Left renal pelvis (tissue), 4 donors: ENCODE results near the gene RTCA. TPM values are rescaled to one million over a fixed set of nuclear protein-coding genes. Genes with fewer than 3 reads are reported as not detected.
"Not testable (repeated sequence)": the region's sequence is repeated elsewhere in the genome, so short reads cannot be mapped to it uniquely, and the experiment has no call there.

Experiments
- DNase-seq, 4 donors: peaks; one replicate each; pipeline ENCODE4 v3.0.0-alpha.2; 2013; ENCODE audit warnings: low read depth in 4 of 4, low spot score in 3 of 4
- polyA plus RNA-seq, 4 donors: library from polyadenylated mRNA; unstranded; fragments of 120-200 nt; gene quantifications; one replicate each; pipeline ENCODE4 v1.2.1, GENCODE V29; 2013; ENCODE audit not compliant: insufficient read length in 4 of 4

RTCA gene
- polyA plus RNA-seq, 4 donors: 22.6 to 37.4 (median 33.8) TPM

DNA sequence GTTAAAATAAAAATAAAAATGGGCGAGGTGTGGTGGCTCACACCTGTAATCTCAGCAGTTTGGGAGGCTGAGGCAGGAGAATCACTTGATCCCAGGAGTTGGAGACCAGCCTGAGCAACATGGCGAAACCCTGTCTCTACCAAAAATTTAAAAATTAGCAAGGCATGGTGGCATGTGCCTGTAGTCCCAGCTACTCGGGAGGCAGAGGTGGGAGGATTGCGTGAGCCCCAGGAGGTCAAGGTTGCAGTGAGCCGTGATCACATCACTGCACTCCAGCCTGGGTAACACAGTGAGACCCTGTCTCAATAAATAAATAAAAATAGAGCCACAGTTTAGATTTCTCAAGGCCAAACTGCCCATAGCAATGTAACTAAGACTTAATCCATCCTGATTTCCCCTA, 9.7 kb upstream of the RTCA start:
- not testable (repeated sequence) for DNase-seq

GRCh38 chr1:100258427-100258826, 7.6 kb upstream of the RTCA start:
- not testable (repeated sequence) for DNase-seq

- no peak for DNase-seq
Measured at GRCh38 chr1:100261686-100262085, 4.3 kb upstream of the RTCA start.

DNA sequence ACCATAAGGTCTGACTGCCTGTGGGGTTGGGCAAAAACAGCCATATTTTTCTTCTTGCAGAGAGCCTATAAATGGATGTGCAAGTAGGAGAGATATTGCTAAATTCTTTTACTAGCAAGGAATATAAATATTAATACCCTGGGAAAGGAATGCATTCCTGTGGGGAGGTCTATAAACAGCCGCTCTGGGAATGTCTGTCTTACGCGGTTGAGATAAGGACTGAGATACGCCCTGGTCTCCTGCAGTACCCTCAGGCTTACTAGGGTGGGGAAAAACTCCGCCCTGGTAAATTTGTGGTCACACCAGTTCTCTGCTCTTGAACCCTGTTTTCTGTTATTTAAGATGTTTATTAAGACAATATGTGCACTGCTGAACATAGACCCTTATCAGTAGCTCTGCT, 1.9 kb upstream of the RTCA start:
- DNase-seq: not testable (repeated sequence)

DNA sequence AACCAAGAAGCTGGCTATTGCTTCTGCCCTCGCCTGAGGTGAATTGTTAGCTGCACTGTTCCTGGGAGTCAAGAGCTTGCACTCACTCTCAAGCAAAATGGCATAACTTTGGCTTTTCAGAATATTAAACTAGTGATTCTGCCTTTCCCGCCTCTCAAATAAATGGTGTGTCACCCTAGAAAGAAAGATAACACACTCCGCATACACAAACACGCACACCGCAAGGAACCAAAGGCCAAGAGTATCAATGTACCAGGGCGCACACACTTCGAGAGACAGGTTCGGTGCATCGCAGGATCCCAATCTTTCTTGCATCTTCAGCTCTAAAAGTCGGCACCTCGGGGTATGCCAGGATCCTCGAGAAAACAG, 470 bp upstream of the RTCA start:
- DNase-seq: peak in 3 of 4 donors; percentile 0 to 14 (median 10)

DNA sequence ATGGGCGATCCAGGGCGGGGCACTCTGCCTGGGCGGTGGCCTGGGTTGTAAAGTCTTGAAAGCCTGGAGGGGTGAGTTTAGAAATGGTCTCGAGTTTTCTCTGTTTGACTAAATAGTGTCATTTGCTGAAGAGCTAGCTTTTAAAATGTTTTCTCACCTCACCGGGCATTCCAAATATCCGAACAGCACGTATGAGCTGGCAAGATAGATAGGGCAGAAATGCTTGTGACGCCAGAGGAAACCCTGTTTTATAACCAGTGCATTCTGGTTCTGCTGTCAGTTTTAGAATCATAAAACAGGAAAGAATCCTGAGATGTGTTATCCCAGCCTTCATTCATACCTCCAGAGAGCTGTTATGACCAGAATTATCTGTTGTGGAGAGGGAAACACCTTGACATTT, 725 bp downstream of the RTCA start:
- DNase-seq: peak in 1 of 4 donors; percentile 3

- DNase-seq: no peak
Measured at GRCh38 chr1:100267284-100267683, 1.3 kb downstream of the RTCA start.

GRCh38 chr1:100268202-100268601, 2.2 kb downstream of the RTCA start:
- no peak for DNase-seq

DNA sequence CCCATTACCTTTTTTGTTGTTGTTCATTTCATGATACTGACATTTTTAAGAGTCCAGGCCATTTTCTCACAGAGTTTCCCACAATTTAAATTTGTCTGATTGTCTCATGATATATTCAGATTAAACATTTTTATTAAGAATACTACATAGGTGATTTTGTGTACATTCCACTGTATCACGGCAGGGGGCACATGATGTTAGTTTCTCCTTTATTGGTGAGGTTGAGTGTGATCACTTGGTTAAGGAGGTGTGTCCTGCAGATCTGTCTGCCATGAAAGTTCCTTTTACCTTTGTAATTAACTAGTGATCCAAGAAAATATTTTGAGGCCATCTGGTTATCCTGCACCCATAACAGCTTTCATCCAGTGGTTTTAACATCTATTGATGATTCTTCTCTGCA, 11.8 kb downstream of the RTCA start:
- DNase-seq: no peak

DNA sequence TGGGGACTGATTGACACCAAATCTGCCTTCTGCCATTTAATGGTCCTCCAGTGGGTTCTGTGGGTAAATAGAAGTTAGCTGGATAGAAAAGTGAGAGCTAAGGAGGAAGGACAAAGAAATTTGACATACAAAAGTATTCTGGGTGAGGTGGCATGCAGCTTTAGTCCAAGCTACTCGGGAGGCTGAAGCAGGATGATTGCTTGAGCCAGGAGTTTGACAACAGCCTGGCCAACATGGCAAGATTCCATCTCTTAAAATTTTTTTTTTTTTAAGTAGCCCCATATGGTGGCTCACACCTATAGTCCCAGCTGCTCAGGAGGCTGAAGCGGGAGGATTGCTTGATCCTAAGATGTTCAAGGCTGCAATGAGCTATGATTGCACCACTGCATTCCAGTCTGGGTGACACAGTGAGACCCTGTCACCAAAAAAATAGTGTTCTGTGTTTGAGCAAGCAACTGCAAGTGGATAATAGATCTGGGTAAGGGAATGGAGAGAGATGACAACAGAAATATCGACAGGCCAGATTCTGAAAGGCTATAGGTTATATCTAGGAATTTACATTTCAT, 13.4 kb downstream of the RTCA start:
- DNase-seq: no peak

DNA sequence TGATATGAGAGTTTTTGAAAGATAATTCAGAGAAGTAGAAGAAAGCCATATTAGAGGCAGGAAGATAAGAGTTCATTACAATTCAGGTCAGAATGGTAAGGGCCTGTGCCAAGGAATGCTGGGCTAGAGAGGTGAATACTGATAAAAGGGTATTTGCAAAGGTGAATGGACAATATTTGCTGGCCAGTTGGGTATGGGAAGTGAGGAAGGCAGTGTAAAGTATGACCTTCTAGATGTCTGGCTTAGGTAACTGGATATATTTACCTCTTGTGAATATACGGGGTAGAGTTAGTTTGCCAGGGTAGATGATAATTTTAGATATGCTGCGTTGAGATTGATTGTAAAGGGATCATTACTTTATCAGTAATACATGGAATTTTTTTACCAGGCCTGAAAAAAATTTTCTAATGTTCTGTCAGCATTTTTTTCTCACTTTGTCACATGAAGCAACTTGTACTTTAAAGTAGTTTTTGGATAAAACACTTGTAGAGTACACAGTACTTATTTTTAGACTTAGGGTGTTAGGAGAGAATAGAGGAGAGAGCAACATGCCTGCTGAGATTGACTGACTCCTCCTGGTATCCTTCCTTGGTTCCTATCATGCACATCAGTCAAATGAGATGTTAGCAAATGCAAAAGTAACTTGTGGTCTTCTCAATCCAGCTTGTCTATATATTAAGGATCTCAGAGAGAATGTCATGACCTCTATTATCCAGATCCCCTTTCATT, 14.1 kb downstream of the RTCA start:
- no peak for DNase-seq

DNA sequence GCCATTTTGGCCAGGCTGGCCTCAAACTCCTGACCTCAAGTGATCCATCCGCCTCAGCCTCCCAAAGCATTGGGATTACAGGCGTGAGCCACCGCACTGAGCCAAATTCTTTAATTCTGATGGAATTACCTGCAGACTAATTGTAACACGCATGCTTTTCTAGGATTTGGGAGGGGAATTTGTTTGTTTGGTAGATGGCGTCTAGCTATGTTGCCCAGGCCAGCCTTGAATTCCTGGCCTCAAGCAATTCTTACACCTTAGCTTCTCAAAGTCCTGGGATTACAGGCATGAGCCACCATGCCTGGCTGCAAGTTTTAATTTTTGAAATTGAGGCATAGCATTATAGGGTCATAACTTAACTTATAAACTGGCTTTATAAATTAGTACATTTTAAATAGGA, 18.6 kb downstream of the RTCA start:
- DNase-seq: no peak

- no peak for DNase-seq
Measured at GRCh38 chr1:100287162-100287561, 21.1 kb downstream of the RTCA start.

DNA sequence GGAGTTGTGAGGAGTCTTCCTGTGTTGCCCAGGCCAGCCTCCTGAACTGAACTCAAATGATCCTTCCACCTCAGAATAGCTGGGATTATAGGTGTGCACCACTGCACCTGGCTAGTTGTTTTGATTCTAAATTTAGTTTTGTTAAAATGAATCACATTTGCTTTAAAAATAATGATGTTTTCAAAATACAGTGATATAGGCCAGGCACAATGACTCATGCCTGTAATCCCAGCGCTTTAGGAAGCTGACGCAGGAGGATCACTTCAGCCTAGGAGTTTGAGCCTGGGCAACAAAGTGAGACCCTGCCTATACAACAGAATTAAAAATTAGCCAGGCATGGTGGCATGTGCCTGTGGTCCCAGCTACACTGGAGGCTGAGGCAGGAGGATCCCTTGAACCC, 24.3 kb downstream of the RTCA start:
- no peak for DNase-seq

DNA sequence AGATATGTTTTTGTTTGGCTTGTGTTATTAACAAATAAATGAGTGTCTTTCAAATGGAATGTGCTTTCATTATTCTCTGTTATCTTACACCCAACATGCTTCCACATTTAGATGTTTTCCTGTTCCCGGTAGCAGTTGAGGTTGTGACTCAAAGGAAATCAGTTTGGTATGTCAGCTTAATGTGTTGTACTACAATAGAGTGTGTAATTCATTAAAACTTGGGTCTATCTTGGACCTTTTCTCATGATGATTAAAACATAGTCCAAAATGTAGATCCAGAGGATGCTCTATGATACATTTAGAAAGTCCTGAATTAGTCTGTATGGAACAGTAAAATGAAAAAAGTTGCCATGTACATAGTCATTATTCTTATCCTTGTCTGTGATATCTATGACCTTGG, 26.7 kb downstream of the RTCA start:
- no peak for DNase-seq

DNA sequence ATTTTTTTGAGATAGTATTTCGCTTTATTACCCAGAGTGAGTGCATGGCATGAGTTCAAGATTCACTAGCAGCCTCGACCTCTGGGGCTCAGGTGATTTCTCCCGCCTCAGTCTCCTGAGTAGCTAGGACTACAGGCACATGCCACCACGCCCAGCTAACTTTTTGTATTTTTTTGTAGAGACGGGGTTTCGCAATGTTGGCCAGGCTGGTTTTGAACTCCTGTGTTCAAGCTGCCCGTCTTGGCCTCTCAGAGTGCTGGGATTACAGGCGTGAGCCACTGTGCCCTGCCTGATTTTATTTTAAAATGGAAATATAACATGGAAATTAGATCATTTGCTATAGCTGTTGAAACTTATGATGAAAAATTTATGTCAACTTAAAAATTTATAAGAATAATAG, 30.1 kb downstream of the RTCA start:
- no peak for DNase-seq

DNA sequence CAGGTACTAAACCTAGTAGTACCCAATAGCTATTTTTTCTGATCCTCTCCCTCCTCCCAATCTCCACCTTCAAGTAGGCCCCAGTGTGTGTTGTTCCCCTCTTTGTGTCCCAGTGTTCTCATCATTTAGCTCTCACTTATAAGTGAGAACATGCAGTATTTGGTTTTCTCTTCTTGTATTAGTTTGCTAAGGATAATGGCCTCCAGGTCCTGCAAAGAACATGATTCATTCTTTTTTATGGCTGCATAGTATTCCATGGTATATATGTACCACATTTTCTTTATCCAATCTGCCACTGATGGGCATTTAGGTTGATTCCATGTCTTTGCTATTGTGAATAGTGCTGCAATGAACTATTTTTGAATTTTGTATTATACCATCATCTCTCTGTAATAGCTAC, 31.0 kb downstream of the RTCA start:
- DNase-seq: not testable (repeated sequence)

DNA sequence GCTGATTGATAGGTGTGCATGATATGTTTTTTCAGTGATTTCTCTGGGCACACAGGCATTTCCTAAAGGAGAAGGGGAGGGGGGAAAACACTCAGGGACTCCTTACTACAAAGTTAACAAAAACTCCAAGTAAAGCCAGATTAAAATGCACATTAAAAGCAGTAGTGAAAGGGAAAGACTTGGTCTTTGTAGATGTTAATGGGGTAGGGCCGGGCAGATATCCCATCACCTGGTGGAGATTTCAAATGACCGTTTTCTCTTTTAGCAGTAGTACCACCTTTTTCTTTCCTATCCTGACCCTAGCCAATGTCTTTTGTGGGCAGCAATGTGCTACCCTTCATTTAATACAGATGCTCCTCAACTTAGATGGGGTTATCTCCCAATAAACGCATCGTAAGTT, 32.5 kb downstream of the RTCA start:
- no peak for DNase-seq

- DNase-seq: no peak
Measured at GRCh38 chr1:100299521-100300222, 33.7 kb downstream of the RTCA start.

GRCh38 chr1:100300691-100301090, 34.7 kb downstream of the RTCA start:
- DNase-seq: no peak

- no peak for DNase-seq
Measured at GRCh38 chr1:100302739-100303138, 36.7 kb downstream of the RTCA start.

DNA sequence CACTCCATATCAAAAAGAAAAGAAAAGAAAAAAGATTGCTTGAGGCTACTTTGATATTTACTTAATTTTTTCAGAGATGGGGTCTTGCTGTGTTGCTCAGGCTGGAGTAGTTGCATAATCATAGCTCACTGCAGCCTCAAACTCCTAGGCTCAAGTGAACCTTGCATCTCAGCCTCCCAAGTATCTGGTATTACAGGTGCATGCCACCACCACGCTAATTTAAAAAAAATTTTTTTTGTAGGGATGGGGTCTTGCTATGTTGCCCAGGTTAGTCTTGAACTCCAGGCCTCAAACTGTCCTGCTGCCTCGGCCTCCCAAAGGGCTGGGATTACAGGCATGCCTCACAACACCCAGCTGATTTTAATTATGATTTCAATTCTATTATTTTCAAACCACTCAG, 38.2 kb downstream of the RTCA start:
- DNase-seq: no peak
